Neural cell (in vitro differentiated cells): ENCODE data around the gene F7. TPM values are rescaled to one million over a fixed set of nuclear protein-coding genes. Genes with fewer than 3 reads are reported as not detected.

Experiments used
- H2AFZ ChIP-seq: fragments of 200-600, 300-800 bp; sonication (generic), shearing (Covaris generic); 2 replicates; pipeline ENCODE4 v1.6.0; 2014; ENCODE audit warnings: low read depth, mild to moderate bottlenecking, antibody characterized with exemption, low read length, moderate library complexity
- H3F3A ChIP-seq: fragments of 200-600 bp; shearing (Covaris generic); 2 replicates; pipeline ENCODE4 v1.6.1; 2016; ENCODE audit warnings: mild to moderate bottlenecking, moderate library complexity, mixed read lengths, antibody characterized with exemption, low read length; ENCODE audit not compliant: insufficient read depth, poor library complexity, severe bottlenecking
- H3K27ac ChIP-seq: fragments of 200-600, 300-800 bp; sonication (generic), shearing (Covaris generic); 2 replicates; pipeline ENCODE4 v1.5.1; 2014; ENCODE audit warnings: mild to moderate bottlenecking, low read length, moderate library complexity
- H3K27me3 ChIP-seq: fragments of 300-800, 200-600 bp; sonication (generic), shearing (Covaris generic); 2 replicates; pipeline ENCODE4 v1.6.0; 2014; ENCODE audit warnings: mild to moderate bottlenecking, low read depth, low read length, moderate library complexity; ENCODE audit not compliant: insufficient read depth
- H3K36me3 ChIP-seq: fragments of 300-800, 200-600 bp; sonication (generic), shearing (Covaris generic); 2 replicates; pipeline ENCODE4 v1.5.1; 2014; ENCODE audit warnings: mild to moderate bottlenecking, antibody characterized with exemption, low read length, moderate library complexity; ENCODE audit not compliant: insufficient read depth
- H3K4me2 ChIP-seq: fragments of 300-800, 200-600 bp; sonication (generic), shearing (Covaris generic); 2 replicates; pipeline ENCODE4 v1.6.0; 2014; ENCODE audit warnings: mild to moderate bottlenecking, low read length
- H3K4me3 ChIP-seq: fragments of 300-800, 200-600 bp; sonication (generic), shearing (Covaris generic); 2 replicates; pipeline ENCODE4 v1.5.1; 2014; ENCODE audit warnings: mild to moderate bottlenecking, low read length, moderate library complexity
- H3K79me2 ChIP-seq: fragments of 200-600 bp; shearing (Covaris generic); replicated peaks from 2 replicates; pipeline ENCODE4 v1.6.0; 2014; ENCODE audit warnings: mild to moderate bottlenecking, low read length, moderate library complexity; ENCODE audit not compliant: insufficient read depth
- H3K9ac ChIP-seq: fragments of 300-800, 200-600 bp; sonication (generic), shearing (Covaris generic); 2 replicates; pipeline ENCODE4 v1.6.1; 2016; ENCODE audit warnings: mild to moderate bottlenecking, low read length, mixed read lengths
- H3K9me2 ChIP-seq: fragments of 200-600 bp; shearing (Covaris generic); 2 replicates; pipeline ENCODE4 v1.6.1; 2016; ENCODE audit warnings: mild to moderate bottlenecking, low read length, mixed read lengths; ENCODE audit not compliant: insufficient read depth
- H3K9me3 ChIP-seq: fragments of 200-600, 300-800 bp; sonication (generic), shearing (Covaris generic); 2 replicates; pipeline ENCODE4 v1.6.1; 2016; ENCODE audit warnings: mild to moderate bottlenecking, mixed run types, low read length, moderate library complexity, mixed read lengths
- H4K20me1 ChIP-seq: fragments of 200-600 bp; shearing (Covaris generic); 2 replicates; pipeline ENCODE4 v1.6.1; 2016; ENCODE audit warnings: mild to moderate bottlenecking, mixed run types; ENCODE audit not compliant: insufficient read depth
- CTCF ChIP-seq: fragments of 450-650 bp; IDR thresholded peaks from 2 replicates; pipeline ENCODE4 v1.5.1; 2014; ENCODE audit warnings: antibody characterized with exemption, mild to moderate bottlenecking, moderate library complexity; ENCODE audit not compliant: poor library complexity, severe bottlenecking
- EP300 ChIP-seq: fragments of 450-650 bp; conservative IDR thresholded peaks from 2 replicates; pipeline ENCODE4 v1.6.1; 2014; ENCODE audit warnings: antibody characterized with exemption, mild to moderate bottlenecking, moderate library complexity; ENCODE audit not compliant: poor library complexity, severe bottlenecking
- EZH2 ChIP-seq: fragments of 200-600, 300-800 bp; shearing (Covaris generic), sonication (generic); IDR thresholded peaks from 2 replicates; pipeline ENCODE4 v1.6.1; 2014; ENCODE audit warnings: antibody characterized with exemption, low read length, borderline replicate concordance, mild to moderate bottlenecking; ENCODE audit not compliant: insufficient read depth, poor library complexity, severe bottlenecking
- MXI1 ChIP-seq: fragments of 450-650 bp; conservative IDR thresholded peaks from 2 replicates; pipeline ENCODE4 v1.6.1; 2014; ENCODE audit warnings: antibody characterized with exemption, mild to moderate bottlenecking; ENCODE audit not compliant: poor library complexity, severe bottlenecking
- POLR2AphosphoS5 ChIP-seq: IDR thresholded peaks from 2 replicates; pipeline ENCODE4 v1.6.1; 2012
- RAD21 ChIP-seq: fragments of 450-650 bp; conservative IDR thresholded peaks from 2 replicates; pipeline ENCODE4 v1.6.1; 2014; ENCODE audit warnings: antibody characterized with exemption, mild to moderate bottlenecking, moderate library complexity
- REST ChIP-seq: IDR thresholded peaks from 2 replicates; pipeline ENCODE4 v1.6.1; 2012; ENCODE audit warnings: borderline replicate concordance
- SMC3 ChIP-seq: fragments of 450-650 bp; conservative IDR thresholded peaks from 2 replicates; pipeline ENCODE4 v1.6.1; 2014; ENCODE audit warnings: antibody characterized with exemption, mild to moderate bottlenecking, moderate library complexity; ENCODE audit not compliant: poor library complexity
- TAF1 ChIP-seq: IDR thresholded peaks from 2 replicates; pipeline ENCODE4 v1.6.1; 2012; ENCODE audit warnings: low read depth
- polyA plus RNA-seq: library from polyadenylated mRNA; depleted of rRNA; stranded (reverse); fragments of >200 nt; gene quantifications from 2 replicates; pipeline ENCODE4 v1.2.3, GENCODE V29; 2014

The F7 gene
- polyA plus RNA-seq, 1 donor from 2014 or later: 0.32 TPM

GRCh38 chr13:113087923-113088690, 17.5 kb upstream of the F7 start:
- H3K27me3 ChIP-seq: no peaks in the 10 kb centered on the region
- H3K4me3 ChIP-seq: no peak overlapping the region
- no peak overlapping the region for H3K4me2 ChIP-seq
- no peaks in the 10 kb centered on the region for H3K9me2 ChIP-seq
- H4K20me1 ChIP-seq: no peaks in the 10 kb centered on the region
- no peak overlapping the region for H3K9ac ChIP-seq
- no peaks in the 10 kb centered on the region for H3F3A ChIP-seq
- no peaks in the 10 kb centered on the region for H3K36me3 ChIP-seq
- H3K27ac ChIP-seq: no peak overlapping the region
- TF ChIP-seq CTCF (no peak), SMC3 (no peak), EZH2 (no peak), RAD21 (no peak)
- no peak overlapping the region for H2AFZ ChIP-seq
- H3K79me2 ChIP-seq: no peaks in the 10 kb centered on the region
- H3K9me3 ChIP-seq: no peaks in the 10 kb centered on the region

- Histone ChIP-seq H3K4me2 (no peak overlapping the region), H3K27ac (no peak overlapping the region), H3K9me3 (no peaks in the 10 kb centered on the region), H3K27me3 (no peaks in the 10 kb centered on the region), H3K9ac (no peak overlapping the region), H3K36me3 (no peaks in the 10 kb centered on the region), H3K79me2 (no peaks in the 10 kb centered on the region), H3F3A (no peaks in the 10 kb centered on the region), H3K9me2 (no peaks in the 10 kb centered on the region), H3K4me3 (no peak overlapping the region), H4K20me1 (no peaks in the 10 kb centered on the region), H2AFZ (no peak overlapping the region)
- no peak for TF ChIP-seq EP300
- no peak for TF ChIP-seq TAF1
- no peak for TF ChIP-seq RAD21
- TF ChIP-seq SMC3: no peak
- TF ChIP-seq MXI1: no peak
- no peak for TF ChIP-seq POLR2AphosphoS5
- no peak for TF ChIP-seq REST
- no peak for TF ChIP-seq EZH2
- TF ChIP-seq CTCF: no peak
Observed at GRCh38 chr13:113088691-113089020, 16.9 kb upstream of the F7 start.
